Tibial artery (tissue), 4 donors: Measurements from ENCODE around the gene DCLK1.

Source experiments
- DNase-seq, 2 donors: peaks; one replicate each; pipeline ENCODE4 v3.0.0-alpha.2; 2019
- H3K27ac ChIP-seq, 2 donors: fragments of 200-600 bp; sonication (generic) in 1 of 2; 1 replicate in 1 of 2; 2 replicates in 1 of 2; pipeline ENCODE4 v1.5.1; 2018 to 2019; ENCODE audit warnings: mild to moderate bottlenecking in 1 of 2
- H3K27me3 ChIP-seq, 2 donors: fragments of 200-600 bp; sonication (generic) in 1 of 2; one replicate each; pipeline versions ENCODE4 v1.5.1 to v1.6.0; 2016 to 2019
- H3K36me3 ChIP-seq, 3 donors: fragments of 200-600 bp; sonication (generic) in 2 of 3; one replicate each; pipeline ENCODE4 v1.5.1; 2016 to 2019; ENCODE audit warnings: mild to moderate bottlenecking in 2 of 3
- H3K4me1 ChIP-seq, 4 donors: fragments of 200-600 bp; sonication (generic) in 2 of 4; 1 replicate in 3 of 4; 2 replicates in 1 of 4; pipeline ENCODE4 v1.5.1; 2016 to 2019
- H3K4me3 ChIP-seq, 2 donors: fragments of 200-600 bp; sonication (generic) in 1 of 2; 1 replicate in 1 of 2; 2 replicates in 1 of 2; pipeline ENCODE4 v1.5.1; 2018 to 2019; ENCODE audit warnings: mild to moderate bottlenecking in 2 of 2
- H3K9me3 ChIP-seq, 3 donors: fragments of 200-600 bp; sonication (generic) in 1 of 3; one replicate each; pipeline ENCODE4 v1.5.1; 2016 to 2019
- intact Hi-C: fragments of 100-400 bp; cut with DNase I; formaldehyde crosslinking; loops from one replicate; pipeline ENCODE4 v1.15.0; 2023; ENCODE audit warnings: low total_unique reads
- TF ChIP-seq, protein P1 (sequence below), 2 experiments: fragments of 200-600 bp in 1 of 2; fragments of 450-650 bp in 1 of 2; IDR thresholded peaks; one replicate each; pipeline ENCODE4 v1.5.1; 2017 to 2019; ENCODE audit warnings: antibody characterized with exemption in 2 of 2, mild to moderate bottlenecking in 1 of 2, moderate library complexity in 1 of 2

DCLK1 gene

DNA sequence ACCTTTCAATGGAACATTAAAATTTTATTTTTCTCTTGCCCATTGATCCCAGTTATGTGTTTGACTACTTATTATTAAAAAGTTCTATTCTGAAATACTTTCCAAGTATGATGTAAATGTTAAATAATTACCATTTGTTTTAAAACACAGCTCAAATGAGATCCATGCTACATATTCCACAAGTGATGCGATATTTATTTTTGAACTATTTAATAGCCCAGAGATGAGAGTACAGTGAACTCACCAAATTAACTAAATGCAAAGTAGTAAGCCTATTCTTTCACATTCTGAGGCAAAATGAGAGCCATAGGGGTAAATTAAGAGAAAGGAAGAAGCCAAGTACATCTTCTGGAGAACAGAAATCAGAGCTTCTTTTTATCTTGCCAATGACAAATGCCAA lies 1.2 kb upstream of the DCLK1 start:
- no peaks in the 10 kb centered on the region for H3K27me3 ChIP-seq
- no peak for DNase-seq
- H3K36me3 ChIP-seq: no peaks in the 10 kb centered on the region
- intact Hi-C loops: no loop called here
- TF ChIP-seq, protein P1, sequence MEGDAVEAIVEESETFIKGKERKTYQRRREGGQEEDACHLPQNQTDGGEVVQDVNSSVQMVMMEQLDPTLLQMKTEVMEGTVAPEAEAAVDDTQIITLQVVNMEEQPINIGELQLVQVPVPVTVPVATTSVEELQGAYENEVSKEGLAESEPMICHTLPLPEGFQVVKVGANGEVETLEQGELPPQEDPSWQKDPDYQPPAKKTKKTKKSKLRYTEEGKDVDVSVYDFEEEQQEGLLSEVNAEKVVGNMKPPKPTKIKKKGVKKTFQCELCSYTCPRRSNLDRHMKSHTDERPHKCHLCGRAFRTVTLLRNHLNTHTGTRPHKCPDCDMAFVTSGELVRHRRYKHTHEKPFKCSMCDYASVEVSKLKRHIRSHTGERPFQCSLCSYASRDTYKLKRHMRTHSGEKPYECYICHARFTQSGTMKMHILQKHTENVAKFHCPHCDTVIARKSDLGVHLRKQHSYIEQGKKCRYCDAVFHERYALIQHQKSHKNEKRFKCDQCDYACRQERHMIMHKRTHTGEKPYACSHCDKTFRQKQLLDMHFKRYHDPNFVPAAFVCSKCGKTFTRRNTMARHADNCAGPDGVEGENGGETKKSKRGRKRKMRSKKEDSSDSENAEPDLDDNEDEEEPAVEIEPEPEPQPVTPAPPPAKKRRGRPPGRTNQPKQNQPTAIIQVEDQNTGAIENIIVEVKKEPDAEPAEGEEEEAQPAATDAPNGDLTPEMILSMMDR (IDR thresholded peaks at IDR 0.05): no peak
- H3K27ac ChIP-seq: peak overlapping the region in 1 of 2 donors; percentile 40
- H3K9me3 ChIP-seq: no peaks in the 10 kb centered on the region
- H3K4me3 ChIP-seq: no peak overlapping the region
- H3K4me1 ChIP-seq: peaks cover 0 to 14% (median 9%) of the 10 kb centered on the region in 4 donors

DNA sequence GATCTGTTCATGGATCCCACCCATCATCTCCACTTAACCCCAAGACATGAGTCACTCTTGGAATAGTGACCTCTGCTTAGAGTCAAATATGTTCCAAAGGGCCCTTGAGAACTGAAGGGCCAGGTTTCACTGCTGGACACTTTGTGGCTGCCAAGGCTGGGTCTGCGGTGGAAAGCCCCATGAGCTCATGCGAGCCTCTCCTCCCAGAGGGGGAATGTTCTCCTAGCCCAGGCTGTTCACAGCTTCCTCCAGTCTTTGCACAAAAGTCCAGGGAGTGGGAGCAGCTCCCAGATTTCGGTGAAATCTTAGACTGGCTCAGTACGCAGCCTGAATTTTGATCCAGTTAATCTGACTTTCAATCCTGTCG lies 732 bp upstream of the DCLK1 start:
- no peaks in the 10 kb centered on the region for H3K9me3 ChIP-seq
- peak overlapping the region; percentile 59 for H3K4me3 ChIP-seq
- intact Hi-C loops: no loop called here

DNA sequence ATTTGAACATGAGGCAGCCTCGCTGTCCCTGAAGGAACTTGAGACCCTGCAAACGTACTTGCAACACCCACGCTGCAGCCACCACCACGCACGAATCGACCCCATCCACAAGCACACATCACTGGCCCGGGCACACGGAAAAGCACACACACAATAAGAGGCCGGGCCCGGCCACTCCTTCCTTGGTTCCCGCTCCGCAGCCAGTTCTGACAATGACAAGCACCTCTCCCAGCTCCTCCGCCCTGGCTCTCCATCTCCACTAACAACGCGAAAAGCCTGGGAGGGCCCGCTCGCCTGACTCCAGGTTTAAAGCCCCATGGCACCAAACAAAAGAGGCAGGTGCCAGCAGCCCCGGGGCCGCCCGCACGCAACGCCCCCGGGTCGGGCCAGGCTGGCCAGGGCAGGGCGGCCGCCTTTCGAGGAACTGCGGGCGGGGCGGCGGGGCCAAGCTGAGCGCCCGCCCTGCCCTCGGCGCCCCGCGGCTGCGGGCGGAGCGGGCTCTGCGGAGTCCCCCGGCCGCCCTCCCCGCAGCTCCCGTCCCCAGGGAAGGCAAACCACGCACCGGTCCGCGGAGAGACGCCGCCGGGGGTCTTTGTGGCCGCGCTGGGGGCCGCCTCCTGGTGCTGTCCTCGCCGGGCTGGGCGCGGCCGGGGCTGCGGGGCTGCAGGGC lies 495 bp downstream of the DCLK1 start:
- H3K36me3 ChIP-seq: no peaks in the 10 kb centered on the region
- intact Hi-C loops: no loop called here

More for the DNA sequence above, 732 bp upstream of the DCLK1 start:
- DNase-seq: peak; percentile 68 to 79
- H3K27me3 ChIP-seq: no peaks in the 10 kb centered on the region
- H3K27ac ChIP-seq: peak overlapping the region in 1 of 2 donors; percentile 40
- no peaks in the 10 kb centered on the region for H3K36me3 ChIP-seq
- TF ChIP-seq, protein P1 (IDR thresholded peaks at IDR 0.05): no peak
- peaks cover 0 to 14% (median 9%) of the 10 kb centered on the region in 4 donors for H3K4me1 ChIP-seq

DNA sequence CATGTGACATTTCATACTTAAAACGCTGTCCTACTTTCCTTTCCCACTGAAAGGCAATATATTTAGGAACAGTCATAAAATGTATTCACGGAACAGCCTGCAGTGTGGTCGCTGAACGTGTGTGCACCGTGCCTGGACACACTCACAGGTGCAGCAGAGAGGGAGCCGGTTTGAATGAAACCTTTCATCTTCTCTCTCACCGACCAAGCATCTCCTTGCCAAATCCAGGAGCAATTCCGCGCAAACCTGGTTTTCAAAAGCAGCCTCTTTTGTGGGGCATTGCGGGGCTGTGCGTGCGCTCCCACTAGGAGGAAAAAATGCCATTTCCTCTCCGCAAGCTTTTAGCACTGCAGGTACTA lies 1.0 kb downstream of the DCLK1 start:
- no peak for DNase-seq
- Histone ChIP-seq H3K4me1 (peaks cover 0 to 14% (median 9%) of the 10 kb centered on the region in 4 donors), H3K4me3 (peak overlapping the region; percentile 59), H3K9me3 (no peaks in the 10 kb centered on the region), H3K36me3 (no peaks in the 10 kb centered on the region), H3K27ac (no peak overlapping the region), H3K27me3 (no peaks in the 10 kb centered on the region)
- TF ChIP-seq, protein P1 (IDR thresholded peaks at IDR 0.05): no peak
- intact Hi-C loops: no loop called here

More for the DNA sequence above, 495 bp downstream of the DCLK1 start:
- TF ChIP-seq, protein P1 (IDR thresholded peaks at IDR 0.05): no peak
- Histone ChIP-seq H3K27ac (peak overlapping the region; percentile 40 to 41), H3K27me3 (no peaks in the 10 kb centered on the region), H3K9me3 (no peaks in the 10 kb centered on the region), H3K4me3 (peak overlapping the region; percentile 59), H3K4me1 (peaks cover 0 to 14% (median 9%) of the 10 kb centered on the region in 4 donors)
- peak; percentile 45 to 68 for DNase-seq

DNA sequence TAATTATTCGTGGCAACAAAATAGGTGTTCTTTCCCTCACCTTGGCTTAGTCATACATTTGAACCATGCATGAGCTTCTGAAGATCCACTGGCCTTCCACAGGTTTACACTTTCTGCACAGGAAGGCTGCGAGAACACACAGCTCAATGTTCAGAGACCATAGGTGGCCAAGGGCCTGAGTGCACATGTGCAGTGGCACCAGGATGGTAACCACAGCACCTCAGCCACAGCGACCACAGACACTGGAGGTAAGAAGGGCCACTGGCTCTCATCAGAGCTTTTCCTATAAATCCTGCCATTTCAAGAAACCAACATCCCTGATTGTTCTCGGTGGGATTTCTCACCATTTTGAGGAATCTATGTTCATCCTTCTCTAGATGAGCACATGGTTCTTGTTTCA lies 1.6 kb downstream of the DCLK1 start:
- Histone ChIP-seq H3K27me3 (no peaks in the 10 kb centered on the region), H3K4me3 (peak overlapping the region in 1 of 2 donors; percentile 1), H3K27ac (no peak overlapping the region), H3K36me3 (no peaks in the 10 kb centered on the region), H3K9me3 (no peaks in the 10 kb centered on the region), H3K4me1 (peaks cover 0 to 16% (median 10%) of the 10 kb centered on the region in 4 donors)
- intact Hi-C loops: no loop called here
- TF ChIP-seq, protein P1 (IDR thresholded peaks at IDR 0.05): no peak
- DNase-seq: no peak
